Subcutaneous abdominal adipose tissue (tissue), 5 donors: ENCODE results near the gene CYP11A1.

Experiments
- H3K27ac ChIP-seq: one replicate; pipeline ENCODE4 v1.7.0; 2013; ENCODE audit warnings: low read depth, mild to moderate bottlenecking, inconsistent platforms, low read length, moderate library complexity
- H3K27me3 ChIP-seq, 5 donors: one replicate each; pipeline ENCODE4 v1.7.0; 2013; ENCODE audit warnings: low read length in 5 of 5, inconsistent platforms in 1 of 5; ENCODE audit not compliant: control insufficient read depth in 5 of 5, insufficient read depth in 4 of 5
- H3K36me3 ChIP-seq, 5 donors: one replicate each; pipeline ENCODE4 v1.7.0; 2013; ENCODE audit warnings: low read length in 5 of 5; ENCODE audit not compliant: control insufficient read depth in 5 of 5, insufficient read depth in 5 of 5
- H3K4me1 ChIP-seq, 5 donors: one replicate each; pipeline ENCODE4 v1.7.0; 2013; ENCODE audit warnings: low read length in 5 of 5, mild to moderate bottlenecking in 3 of 5, moderate library complexity in 1 of 5; ENCODE audit not compliant: control insufficient read depth in 5 of 5, insufficient read depth in 5 of 5
- H3K4me3 ChIP-seq, 5 donors: one replicate each; pipeline ENCODE4 v1.7.0; 2013; ENCODE audit warnings: low read length in 5 of 5, low read depth in 1 of 5
- H3K9ac ChIP-seq, 5 donors: one replicate each; pipeline ENCODE4 v1.7.0; 2013; ENCODE audit warnings: low read length in 5 of 5, mild to moderate bottlenecking in 4 of 5, moderate library complexity in 3 of 5
- H3K9me3 ChIP-seq, 5 donors: one replicate each; pipeline ENCODE4 v1.7.0; 2013; ENCODE audit warnings: low read length in 5 of 5; ENCODE audit not compliant: control insufficient read depth in 5 of 5
- donor health status: healthy.
- donor health status: healthy.
- donor health status: healthy.
- donor health status: healthy.
- donor health status: healthy.

CYP11A1 gene

GRCh38 chr15:74389241-74390048 lies 22.0 kb upstream of the CYP11A1 start:
- Histone ChIP-seq H3K27ac (no peak overlapping the region), H3K36me3 (no peaks in the 10 kb centered on the region), H3K9ac (no peak overlapping the region), H3K9me3 (no peaks in the 10 kb centered on the region), H3K27me3 (peaks cover 0 to 8% (median 6%) of the 10 kb centered on the region in 5 donors), H3K4me1 (peaks cover 0 to 22% (median 11%) of the 10 kb centered on the region in 5 donors), H3K4me3 (no peak overlapping the region)

- Histone ChIP-seq H3K36me3 (no peaks in the 10 kb centered on the region), H3K9ac (no peak overlapping the region), H3K4me1 (peaks cover 0 to 28% (median 15%) of the 10 kb centered on the region in 5 donors)
Observed at GRCh38 chr15:74388363-74388951, 21.0 kb upstream of the CYP11A1 start.

GRCh38 chr15:74387621-74388362 lies 20.3 kb upstream of the CYP11A1 start:
- H3K4me3 ChIP-seq: no peak overlapping the region
- peaks cover 0 to 8% (median 6%) of the 10 kb centered on the region in 5 donors for H3K27me3 ChIP-seq
- H3K27ac ChIP-seq: no peak overlapping the region
- peaks cover 0 to 28% (median 15%) of the 10 kb centered on the region in 5 donors for H3K4me1 ChIP-seq
- H3K36me3 ChIP-seq: no peaks in the 10 kb centered on the region
- H3K9ac ChIP-seq: no peak overlapping the region
- H3K9me3 ChIP-seq: no peaks in the 10 kb centered on the region

More at GRCh38 chr15:74388363-74388951, 21.0 kb upstream of the CYP11A1 start:
- Histone ChIP-seq H3K4me3 (no peak overlapping the region), H3K9me3 (no peaks in the 10 kb centered on the region), H3K27me3 (peaks cover 0 to 8% (median 6%) of the 10 kb centered on the region in 5 donors), H3K27ac (no peak overlapping the region)

GRCh38 chr15:74387141-74387541 lies 19.7 kb upstream of the CYP11A1 start:
- Histone ChIP-seq H3K9ac (no peak overlapping the region), H3K4me3 (no peak overlapping the region), H3K4me1 (peaks cover 0 to 28% (median 17%) of the 10 kb centered on the region in 5 donors)

GRCh38 chr15:74386496-74387140 lies 19.2 kb upstream of the CYP11A1 start:
- Histone ChIP-seq H3K36me3 (no peaks in the 10 kb centered on the region), H3K9ac (no peak overlapping the region), H3K4me1 (peaks cover 0 to 28% (median 18%) of the 10 kb centered on the region in 5 donors), H3K9me3 (no peaks in the 10 kb centered on the region), H3K27me3 (peaks cover 2 to 7% (median 4%) of the 10 kb centered on the region in 5 donors), H3K27ac (no peak overlapping the region), H3K4me3 (no peak overlapping the region)

More at GRCh38 chr15:74387141-74387541, 19.7 kb upstream of the CYP11A1 start:
- Histone ChIP-seq H3K27ac (no peak overlapping the region), H3K27me3 (peaks cover 0 to 8% (median 4%) of the 10 kb centered on the region in 5 donors), H3K9me3 (no peaks in the 10 kb centered on the region), H3K36me3 (no peaks in the 10 kb centered on the region)

- Histone ChIP-seq H3K27me3 (peaks cover 2 to 5% (median 5%) of the 10 kb centered on the region in 5 donors), H3K4me1 (peaks cover 0 to 28% (median 18%) of the 10 kb centered on the region in 5 donors), H3K36me3 (no peaks in the 10 kb centered on the region), H3K9ac (no peak overlapping the region), H3K4me3 (no peak overlapping the region), H3K27ac (no peak overlapping the region), H3K9me3 (no peaks in the 10 kb centered on the region)
Observed at GRCh38 chr15:74385733-74386132, 18.3 kb upstream of the CYP11A1 start.

- Histone ChIP-seq H3K4me3 (no peak overlapping the region), H3K27me3 (peaks cover 4 to 6% (median 5%) of the 10 kb centered on the region in 5 donors), H3K9ac (peak overlapping the region in 1 of 5 donors; percentile 35), H3K4me1 (peaks cover 0 to 28% (median 18%) of the 10 kb centered on the region in 5 donors), H3K9me3 (no peaks in the 10 kb centered on the region), H3K36me3 (no peaks in the 10 kb centered on the region), H3K27ac (no peak overlapping the region)
Observed at GRCh38 chr15:74384881-74385643, 17.6 kb upstream of the CYP11A1 start.

- H3K27me3 ChIP-seq: peaks cover 4 to 6% (median 5%) of the 10 kb centered on the region in 5 donors
- no peaks in the 10 kb centered on the region for H3K36me3 ChIP-seq
- no peak overlapping the region for H3K4me3 ChIP-seq
- peaks cover 0 to 28% (median 18%) of the 10 kb centered on the region in 5 donors for H3K4me1 ChIP-seq
- no peak overlapping the region for H3K9ac ChIP-seq
- H3K27ac ChIP-seq: no peak overlapping the region
- no peaks in the 10 kb centered on the region for H3K9me3 ChIP-seq
Observed at GRCh38 chr15:74384566-74384880, 17.1 kb upstream of the CYP11A1 start.
